ENCODE data around the gene GSTCD.

Gene GSTCD

GRCh38 chr4:105878668-105879067 is 170.1 kb downstream of the GSTCD start:
- no peak overlapping the region for H3K4me3 ChIP-seq (ENCODE audit: low read depth, low read length)
- H3K4me1 ChIP-seq (ENCODE audit: control insufficient read depth, insufficient read depth, low read length), result no peaks in the 10 kb centered on the region
- H3K9me3 ChIP-seq (ENCODE audit: control insufficient read depth, insufficient read depth, low read depth, low read length), result peaks cover 5% of the 10 kb centered on the region; the same call in 1 of the 2 replicates
- H3K9ac ChIP-seq (ENCODE audit: low read length), result no peak overlapping the region
- H3K27ac ChIP-seq (ENCODE audit: low read depth, low read length), result no peak overlapping the region
- no peaks in the 10 kb centered on the region for H3K27me3 ChIP-seq (ENCODE audit: control insufficient read depth, insufficient read depth, low read length)
- no peaks in the 10 kb centered on the region for H3K36me3 ChIP-seq (ENCODE audit: control insufficient read depth, insufficient read depth, low read length)

- Histone ChIP-seq H3K4me3 (ENCODE audit: low read depth, low read length) (no peak overlapping the region), H3K4me1 (ENCODE audit: control insufficient read depth, insufficient read depth, low read length) (no peaks in the 10 kb centered on the region), H3K27ac (ENCODE audit: low read depth, low read length) (no peak overlapping the region), H3K27me3 (ENCODE audit: control insufficient read depth, insufficient read depth, low read length) (peaks cover 23% of the 10 kb centered on the region), H3K9ac (ENCODE audit: low read length) (no peak overlapping the region), H3K36me3 (ENCODE audit: control insufficient read depth, insufficient read depth, low read length) (no peaks in the 10 kb centered on the region), H3K9me3 (ENCODE audit: control insufficient read depth, insufficient read depth, low read depth, low read length) (no peaks in the 10 kb centered on the region)
These were observed 178.9 kb downstream of the GSTCD start for GRCh38 chr4:105887508-105887907.

DNA sequence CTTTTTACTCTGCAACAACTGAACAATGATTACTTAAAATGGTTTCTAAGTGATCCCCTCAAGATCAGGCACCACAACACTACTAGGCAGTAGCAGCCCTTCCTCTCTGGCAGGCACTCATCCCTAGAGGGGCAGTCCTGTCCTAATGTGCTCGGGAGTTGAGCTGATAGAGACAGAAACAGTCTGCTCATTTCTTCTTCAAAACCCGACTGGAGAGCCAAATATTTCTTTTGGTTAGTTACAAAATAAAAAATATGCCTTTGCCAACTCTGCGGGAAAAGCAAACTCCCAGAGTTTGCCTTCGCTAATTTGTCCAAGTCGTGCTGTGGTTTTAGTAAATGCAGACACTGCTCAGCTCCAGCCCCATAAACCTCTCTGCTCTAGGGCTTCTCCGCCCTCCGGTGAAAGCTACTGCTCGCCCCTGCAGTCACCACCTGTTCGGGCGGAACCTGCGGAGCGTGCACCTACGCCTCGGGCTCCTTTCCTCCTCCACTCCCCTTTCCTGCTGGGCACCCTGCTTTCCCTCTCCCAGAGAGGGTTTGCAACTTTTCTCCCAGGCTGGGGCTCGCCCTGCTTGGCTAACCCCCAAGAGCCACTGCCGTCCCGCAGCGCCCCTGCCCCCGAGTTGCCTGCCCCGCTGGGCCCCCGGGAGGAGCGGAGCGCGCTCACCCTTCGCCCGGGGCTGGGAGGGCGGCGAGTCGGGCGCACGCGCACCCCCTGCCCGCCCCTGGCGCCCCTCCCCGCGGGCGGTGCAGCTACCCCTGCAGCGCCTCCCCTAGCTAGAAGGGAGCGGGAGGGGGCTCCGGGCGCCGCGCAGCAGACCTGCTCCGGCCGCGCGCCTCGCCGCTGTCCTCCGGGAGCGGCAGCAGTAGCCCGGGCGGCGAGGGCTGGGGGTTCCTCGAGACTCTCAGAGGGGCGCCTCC is 186.3 kb downstream of the GSTCD start, which contains the start of gene NPNT:
Gene NPNT (plus strand): TSS at position 812 of the 923 bp plus-strand sequence. CDS start 182 bp downstream, outside the sequence.
- H3K9me3 ChIP-seq (ENCODE audit: control insufficient read depth, insufficient read depth, low read depth, low read length), result no peaks in the 10 kb centered on the region
- peaks cover 5% of the 10 kb centered on the region; the same call in 1 of the 2 replicates for H3K4me1 ChIP-seq (ENCODE audit: control insufficient read depth, insufficient read depth, low read length)
- H3K9ac ChIP-seq (ENCODE audit: low read length), result no peak within 1 kb of the TSS
- H3K27me3 ChIP-seq (ENCODE audit: control insufficient read depth, insufficient read depth, low read length), result peaks cover 95% of the 10 kb centered on the region
- no peaks in the 10 kb centered on the region for H3K36me3 ChIP-seq (ENCODE audit: control insufficient read depth, insufficient read depth, low read length)
- H3K4me3 ChIP-seq (ENCODE audit: low read depth, low read length), result peak within 1 kb of the TSS; percentile 66
- H3K27ac ChIP-seq (ENCODE audit: low read depth, low read length), result no peak within 1 kb of the TSS

DNA sequence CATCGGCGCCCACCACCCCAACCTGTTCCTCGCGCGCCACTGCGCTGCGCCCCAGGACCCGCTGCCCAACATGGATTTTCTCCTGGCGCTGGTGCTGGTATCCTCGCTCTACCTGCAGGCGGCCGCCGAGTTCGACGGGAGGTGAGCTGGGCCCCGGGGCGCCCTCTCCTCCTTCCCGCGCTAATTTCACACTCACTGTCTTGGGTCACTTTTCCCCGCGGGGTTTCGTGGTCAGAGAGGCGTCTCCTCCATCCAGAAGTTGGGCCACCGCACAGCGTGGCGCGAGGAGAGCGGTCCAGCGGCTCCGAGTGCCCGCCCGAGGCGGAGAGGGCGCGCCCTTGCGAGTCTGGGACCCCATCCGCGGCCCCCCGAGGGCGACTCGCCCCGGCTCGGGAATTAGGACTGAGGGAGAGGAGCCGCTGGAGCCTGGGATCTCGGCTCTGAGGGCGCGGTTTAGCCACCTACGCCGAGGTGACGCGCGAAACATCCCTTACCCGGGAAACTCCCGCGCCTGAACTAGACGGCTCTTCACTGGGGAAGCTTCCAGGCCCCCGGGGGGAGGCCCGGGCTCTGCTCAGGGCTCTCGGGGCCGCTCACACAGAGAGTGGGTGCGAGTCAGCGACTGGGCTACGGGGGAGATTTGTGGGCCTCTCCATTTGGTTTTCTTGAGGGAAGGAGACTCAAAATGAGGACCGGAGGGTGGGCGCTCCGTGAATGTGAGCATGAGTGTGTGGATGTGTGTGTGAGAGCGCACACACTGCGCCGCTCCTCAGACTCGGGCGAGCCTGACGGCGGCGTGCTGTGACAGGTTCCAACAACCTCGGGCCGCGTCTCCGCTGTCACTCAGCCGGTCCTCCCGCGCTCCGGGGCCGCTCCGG is 187.2 kb downstream of the GSTCD start:
- no peak overlapping the region for H3K9ac ChIP-seq (ENCODE audit: low read length)
- no peaks in the 10 kb centered on the region for H3K9me3 ChIP-seq (ENCODE audit: control insufficient read depth, insufficient read depth, low read depth, low read length)
- no peaks in the 10 kb centered on the region for H3K36me3 ChIP-seq (ENCODE audit: control insufficient read depth, insufficient read depth, low read length)
- H3K4me3 ChIP-seq (ENCODE audit: low read depth, low read length), result peak overlapping the region; percentile 66
- peaks cover 96% of the 10 kb centered on the region for H3K27me3 ChIP-seq (ENCODE audit: control insufficient read depth, insufficient read depth, low read length)
- no peak overlapping the region for H3K27ac ChIP-seq (ENCODE audit: low read depth, low read length)
- H3K4me1 ChIP-seq (ENCODE audit: control insufficient read depth, insufficient read depth, low read length), result peaks cover 5% of the 10 kb centered on the region; the same call in 1 of the 2 replicates

DNA sequence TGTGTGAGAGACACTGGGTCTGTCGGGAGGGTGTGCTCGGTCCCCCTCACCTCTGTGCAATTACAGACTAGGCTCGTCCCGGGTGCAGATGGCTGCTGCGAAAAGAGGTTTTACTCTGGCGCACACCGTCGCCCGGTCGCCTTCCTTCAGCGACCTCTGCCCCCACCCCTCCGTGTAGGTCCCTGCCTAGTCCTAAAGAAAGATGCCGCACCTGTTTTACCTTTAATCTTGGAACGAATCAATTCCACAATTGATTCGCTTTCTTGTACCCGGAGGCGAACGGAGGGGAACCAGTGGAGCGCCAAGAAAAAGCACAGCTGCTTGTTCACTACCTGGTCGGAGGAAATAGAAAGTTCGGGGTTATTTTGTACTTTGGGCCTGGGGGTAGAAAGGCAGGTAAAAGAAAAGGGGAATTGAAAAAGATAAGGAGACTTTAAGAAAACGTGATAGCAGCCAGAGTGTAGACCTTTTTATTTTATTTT is 187.9 kb downstream of the GSTCD start:
- peaks cover 90% of the 10 kb centered on the region for H3K27me3 ChIP-seq (ENCODE audit: control insufficient read depth, insufficient read depth, low read length)
- H3K36me3 ChIP-seq (ENCODE audit: control insufficient read depth, insufficient read depth, low read length), result no peaks in the 10 kb centered on the region
- peaks cover 5% of the 10 kb centered on the region; the same call in 1 of the 2 replicates for H3K4me1 ChIP-seq (ENCODE audit: control insufficient read depth, insufficient read depth, low read length)
- no peak overlapping the region for H3K9ac ChIP-seq (ENCODE audit: low read length)
- H3K27ac ChIP-seq (ENCODE audit: low read depth, low read length), result no peak overlapping the region
- no peaks in the 10 kb centered on the region for H3K9me3 ChIP-seq (ENCODE audit: control insufficient read depth, insufficient read depth, low read depth, low read length)
- peak overlapping the region; percentile 66 for H3K4me3 ChIP-seq (ENCODE audit: low read depth, low read length)

Data from HUES6 (cell line).